Amniotic epithelial cell (primary cell): ENCODE measurements around the gene CCDC27.

Experiments used
- DNase-seq: peaks from one replicate; pipeline ENCODE4 v3.0.0-alpha.2; 2010; ENCODE audit warnings: low read depth

CCDC27 gene

DNA sequence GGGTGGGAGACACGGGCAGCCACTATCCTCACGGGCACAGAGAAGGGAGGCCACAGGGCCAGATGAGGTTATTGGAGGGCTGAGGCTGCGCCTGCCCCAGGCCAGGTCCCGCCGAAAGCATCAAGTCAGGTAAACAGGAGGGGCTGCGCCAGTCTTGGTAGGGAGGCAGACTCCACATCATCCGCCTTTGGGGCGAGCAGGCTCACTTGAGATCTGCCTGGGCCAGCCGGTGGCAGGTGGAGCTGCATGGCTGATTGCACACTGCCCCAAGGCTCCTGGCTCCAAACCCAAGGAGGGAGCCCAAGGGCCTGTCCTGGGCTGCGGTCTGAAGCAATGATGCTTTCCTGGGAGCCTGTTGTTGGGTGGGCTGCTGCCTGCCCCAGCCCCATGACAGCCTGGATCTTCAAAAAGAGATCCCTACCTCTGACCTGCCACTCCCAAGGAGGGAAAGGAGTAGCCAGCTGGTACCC, 24.9 kb downstream of the CCDC27 start:
- DNase-seq: no peak

DNA sequence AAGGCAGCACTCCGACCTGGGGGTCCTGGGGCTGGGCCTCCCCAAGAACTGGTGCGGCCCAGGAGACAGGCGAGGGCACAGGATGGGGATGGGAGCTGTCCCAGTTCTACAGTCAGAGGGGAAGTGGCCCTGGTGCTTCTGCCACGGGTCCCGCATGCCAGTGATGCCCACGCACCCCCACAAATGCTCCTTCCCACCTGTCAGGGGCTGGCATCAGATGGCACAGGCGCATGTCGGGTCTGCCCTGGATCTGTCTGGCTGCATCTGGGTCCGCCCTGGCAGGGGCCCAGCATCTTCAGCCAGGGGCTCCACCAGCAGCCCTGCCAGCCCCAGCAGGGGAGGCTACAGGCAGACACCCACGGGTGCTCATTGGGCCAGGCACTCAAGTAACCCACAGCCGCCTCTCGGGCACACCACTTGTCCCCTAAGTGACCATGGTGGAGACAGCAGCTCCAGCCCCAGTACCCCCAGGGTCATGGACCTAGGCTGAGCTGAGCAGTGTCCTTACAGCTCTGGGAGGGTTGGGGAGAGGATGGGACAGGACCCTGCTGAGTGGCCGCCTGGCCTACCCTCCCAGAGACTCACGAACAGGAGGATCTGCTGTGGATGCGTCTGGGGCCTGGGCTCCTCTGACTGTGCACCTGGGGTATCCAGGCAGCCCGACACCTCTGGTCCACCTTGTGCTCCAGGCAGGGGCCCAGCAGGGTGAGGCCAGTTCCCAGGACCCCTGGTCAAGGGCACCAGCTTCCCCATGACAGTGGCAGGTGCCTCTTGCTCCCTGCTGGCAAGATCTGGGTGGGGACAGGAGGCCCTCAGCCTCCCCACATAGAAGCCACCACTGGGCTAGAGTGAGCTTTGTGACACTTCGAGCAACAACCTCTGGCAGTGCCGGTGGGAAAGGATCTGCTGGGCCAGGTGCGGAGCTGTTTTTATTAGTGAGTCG, 25.7 kb downstream of the CCDC27 start:
- no peak for DNase-seq

DNA sequence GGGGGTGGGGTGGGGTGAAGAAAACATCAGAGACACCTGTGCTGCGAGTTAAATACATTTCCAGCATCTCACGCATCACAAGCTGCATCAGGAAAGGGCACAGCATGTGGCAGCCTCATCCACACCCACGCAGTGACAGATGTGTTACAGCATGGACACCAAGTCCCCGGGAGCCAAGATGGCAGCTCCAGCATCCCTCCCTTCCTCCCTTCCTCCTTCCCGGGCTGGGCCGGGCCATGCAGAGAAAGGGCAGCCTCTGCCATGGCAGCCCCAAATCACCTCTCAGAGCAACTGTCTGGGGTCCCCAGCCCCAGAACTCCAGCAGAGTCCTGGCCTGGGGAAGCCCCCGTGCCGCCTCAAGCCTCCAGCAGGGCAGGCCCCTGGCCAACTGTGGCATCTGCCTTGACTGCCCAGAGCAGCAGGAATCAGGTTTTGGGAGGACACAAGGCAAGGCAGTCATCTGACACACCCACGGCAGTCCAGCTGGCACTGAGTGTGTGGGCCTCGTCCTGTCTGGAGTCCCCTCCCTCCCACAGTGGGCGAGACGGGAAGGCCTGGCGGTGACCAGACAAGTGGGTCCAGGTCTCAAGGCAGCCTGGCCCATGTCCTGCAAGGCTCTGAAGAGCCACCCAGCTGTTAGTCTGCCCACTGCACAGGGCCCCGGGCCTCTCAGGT, 26.5 kb downstream of the CCDC27 start:
- DNase-seq: no peak

DNA sequence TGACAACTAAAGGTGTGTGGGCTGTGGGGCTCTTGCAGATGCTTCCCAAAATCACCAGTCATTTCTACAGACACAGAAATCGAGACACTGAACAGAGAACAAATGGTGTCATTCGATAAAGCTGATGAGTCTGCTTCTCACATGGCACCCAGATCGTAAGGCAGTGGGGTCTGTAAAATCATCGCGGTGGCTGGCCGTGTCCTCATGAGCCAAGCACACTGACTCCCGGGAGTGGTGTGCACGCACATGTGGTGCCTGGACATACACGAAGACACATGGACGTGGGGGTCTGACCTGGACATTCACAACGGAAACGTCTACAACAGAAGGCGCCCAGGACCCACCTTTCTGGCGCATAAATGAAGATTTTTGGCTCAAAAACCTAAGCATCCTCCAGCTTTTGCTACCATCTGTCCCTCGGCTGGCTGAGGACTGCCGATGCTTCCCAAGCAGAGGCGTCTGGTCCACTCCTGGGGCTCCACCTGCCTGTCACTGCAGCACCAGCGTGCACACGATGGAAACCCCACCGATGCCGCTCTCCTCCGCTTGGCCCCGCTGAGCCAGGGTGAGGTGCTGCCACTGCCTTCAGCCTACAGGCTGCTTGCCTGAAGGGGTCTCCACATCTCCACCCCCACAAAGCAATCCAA, 27.1 kb downstream of the CCDC27 start:
- DNase-seq: no peak

DNA sequence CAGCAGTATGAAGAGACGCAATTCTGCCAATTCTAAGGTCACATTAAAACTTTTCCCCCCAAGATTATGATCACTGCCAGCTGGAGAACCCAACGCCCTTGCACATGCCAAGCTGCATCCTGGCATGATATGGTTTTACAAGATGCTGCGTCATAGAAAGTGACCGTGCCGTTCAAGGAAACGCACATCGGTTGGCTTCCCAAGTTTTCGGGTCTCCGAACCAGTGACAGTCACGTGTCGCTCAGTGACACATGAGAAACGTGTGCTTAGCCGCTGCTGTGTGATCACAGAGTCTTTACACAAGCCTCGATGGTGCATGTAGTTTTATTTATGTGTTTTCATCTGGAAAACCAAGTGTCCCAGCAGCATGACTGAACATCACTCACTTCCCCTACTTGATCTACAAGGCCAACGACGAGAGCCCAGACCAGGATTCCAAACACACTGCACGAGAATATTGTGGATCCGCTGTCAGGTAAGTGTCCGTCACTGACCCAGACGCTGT, 27.7 kb downstream of the CCDC27 start:
- DNase-seq: no peak

DNA sequence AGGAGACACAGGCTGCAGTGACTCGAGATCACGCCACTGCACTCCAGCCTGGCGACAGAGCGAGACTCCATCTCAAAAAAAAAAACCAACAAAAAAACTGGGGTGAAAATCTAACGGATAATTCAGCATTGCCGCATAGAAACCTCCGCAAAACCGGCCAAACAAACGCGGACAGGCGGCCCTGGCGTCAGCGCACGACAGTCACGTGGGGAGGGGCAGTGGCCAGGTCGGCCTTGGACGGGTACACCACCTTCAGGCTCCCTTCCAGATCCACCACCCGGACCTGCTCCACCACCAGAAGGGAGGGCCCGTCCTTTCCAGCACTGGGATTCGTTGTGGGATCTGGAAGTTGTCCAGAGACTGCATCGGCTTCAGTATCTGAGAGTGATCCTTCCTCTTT, 28.7 kb downstream of the CCDC27 start:
- DNase-seq: no peak

DNA sequence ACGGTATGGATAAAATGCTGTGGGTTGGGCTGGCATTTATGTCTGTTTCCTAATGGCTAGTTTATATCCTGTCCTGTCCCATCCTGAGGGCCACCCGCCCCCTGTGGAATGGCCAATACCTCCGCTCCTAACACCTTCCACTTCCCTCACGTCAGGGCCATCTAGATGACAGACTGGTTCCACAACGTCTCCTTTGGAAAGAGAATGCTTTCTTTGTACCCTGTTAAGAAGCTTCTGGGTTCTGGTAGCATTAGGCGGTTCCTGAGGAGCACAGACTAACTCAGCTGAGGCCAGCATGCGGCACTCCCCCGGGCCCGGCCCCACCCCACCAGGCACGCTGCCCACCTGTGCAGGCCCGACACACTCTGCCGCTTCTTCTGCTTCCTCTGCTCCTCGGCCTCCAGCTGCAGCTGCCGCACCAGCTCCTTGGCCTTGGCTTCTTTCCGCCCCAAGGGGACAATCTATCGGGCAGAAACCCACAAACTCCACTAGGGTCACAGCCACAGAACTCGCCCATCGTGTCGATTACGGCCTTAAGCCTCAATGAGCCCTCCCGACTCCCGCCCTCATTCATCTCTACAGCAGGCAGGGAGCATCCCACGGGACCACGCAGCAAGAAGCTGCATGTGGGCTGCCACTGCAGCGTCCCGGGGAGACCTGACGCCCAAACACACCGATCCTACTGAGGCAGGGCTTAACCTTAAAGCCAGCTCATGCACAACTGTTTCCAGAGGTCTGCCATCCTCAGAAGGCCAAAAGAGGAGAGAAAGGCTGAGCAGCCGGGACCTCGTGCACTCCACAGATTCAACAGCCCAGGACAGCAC, 31.6 kb downstream of the CCDC27 start:
- no peak for DNase-seq

DNA sequence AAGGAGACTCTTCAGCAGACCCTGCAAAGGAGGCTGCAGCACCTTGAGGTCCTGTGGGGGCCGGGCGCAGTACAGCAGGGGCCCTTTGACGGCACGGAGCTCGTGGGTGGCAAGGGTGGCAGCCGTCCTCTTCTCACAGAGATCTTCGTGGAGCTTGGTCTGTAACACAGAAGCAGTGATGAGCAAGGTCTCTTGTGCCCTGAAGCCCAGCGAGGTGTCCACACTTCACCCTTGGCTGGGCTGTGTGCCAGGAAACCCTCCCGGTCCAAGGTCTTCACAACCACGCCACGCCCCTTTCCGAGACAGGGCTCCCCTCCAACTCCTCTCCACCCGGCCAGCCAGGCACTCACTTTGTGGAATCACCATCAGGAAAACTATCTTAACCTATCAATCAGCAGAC, 32.8 kb downstream of the CCDC27 start:
- peak; percentile 37 for DNase-seq

DNA sequence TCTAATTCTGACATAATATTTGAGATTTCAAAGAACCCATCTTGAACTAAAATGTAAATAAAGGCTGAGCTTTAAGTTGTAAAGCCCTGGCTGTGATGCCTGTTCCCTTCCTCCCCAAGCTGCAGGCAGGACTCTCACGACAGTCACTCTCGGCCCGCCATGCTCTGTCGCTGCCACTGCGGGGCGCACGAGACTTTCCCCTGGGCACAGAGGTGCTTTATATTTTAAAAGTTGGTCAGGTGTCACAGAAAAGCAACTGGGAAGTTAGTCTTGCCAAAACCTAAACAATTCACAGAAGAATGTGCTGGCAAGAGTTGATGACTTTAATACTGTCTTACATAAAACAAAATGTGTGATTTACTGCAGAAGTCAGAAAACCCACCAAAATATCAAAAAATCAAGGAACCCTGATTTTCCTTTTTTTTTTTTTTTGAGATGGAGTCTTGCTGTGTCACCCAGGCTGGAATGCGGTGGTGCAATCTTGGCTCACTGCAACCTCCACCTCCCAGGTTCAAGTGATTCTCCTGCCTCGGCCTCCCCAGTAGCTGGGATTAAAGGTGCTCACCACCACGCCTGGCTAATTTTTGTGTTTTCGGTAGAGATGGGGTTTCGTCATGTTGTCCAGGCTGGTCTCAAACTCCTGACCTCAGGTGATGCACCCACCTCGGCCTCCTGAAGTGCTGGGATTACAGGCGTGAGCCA, 33.4 kb downstream of the CCDC27 start:
- DNase-seq: no peak

DNA sequence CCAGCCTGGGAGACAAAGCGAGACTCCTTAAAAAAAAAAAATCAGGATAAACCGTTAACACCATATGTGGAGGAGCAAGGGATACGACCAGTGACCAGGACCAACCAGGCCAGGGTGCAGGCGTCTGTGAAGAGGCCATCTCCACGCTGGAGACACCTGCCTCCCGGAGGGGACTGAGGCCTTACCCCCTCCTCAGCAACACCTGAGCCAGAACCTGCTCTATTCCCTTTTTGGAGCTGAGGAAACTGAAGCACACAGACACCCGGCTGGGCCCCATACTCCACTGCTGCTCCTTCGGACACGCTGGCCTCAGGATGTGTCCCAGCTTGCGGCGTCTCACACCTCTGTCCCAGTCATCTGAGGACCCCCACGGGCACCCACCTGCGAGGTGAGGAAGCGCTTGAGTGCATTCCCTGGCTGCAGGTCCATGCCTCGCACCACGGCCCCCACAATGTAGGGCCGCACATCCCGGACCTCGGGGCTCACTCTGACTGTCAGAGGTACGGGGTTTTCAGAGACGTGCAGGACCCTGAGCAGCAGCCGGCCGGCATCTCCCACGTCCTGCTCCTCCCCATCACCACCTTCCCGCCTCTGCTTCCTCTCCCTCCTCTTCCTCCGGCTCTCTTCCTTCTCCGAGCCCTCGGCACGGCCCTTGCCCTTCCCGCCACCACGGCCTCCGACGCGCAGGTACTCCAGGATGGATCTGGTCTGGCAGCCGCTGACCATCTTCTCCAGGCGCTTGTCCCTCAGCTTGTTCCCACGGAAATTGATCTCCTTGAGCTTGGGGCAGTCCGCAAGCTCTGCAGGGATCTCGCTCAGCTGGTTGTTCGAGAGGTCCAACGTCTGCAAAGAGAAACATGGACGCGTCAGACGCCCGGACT, 34.5 kb downstream of the CCDC27 start:
- DNase-seq: no peak

DNA sequence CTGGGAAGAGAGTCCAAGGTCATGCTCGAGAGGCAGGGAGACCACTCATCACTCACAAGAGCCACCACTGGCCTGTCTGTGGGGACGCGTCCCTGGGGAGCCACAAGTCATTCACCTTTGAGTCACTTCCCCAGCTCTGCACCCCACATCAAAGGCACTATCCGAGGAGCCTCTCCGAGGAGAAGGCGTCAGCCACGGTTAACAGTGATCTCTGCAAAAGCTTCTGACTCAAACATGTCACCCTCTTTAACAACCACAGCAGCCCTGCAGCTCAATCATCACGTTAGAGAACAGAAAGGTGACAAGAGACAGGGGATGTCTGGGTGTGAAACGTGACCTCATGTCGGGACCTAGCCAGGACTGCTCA, 35.1 kb downstream of the CCDC27 start:
- DNase-seq: no peak

DNA sequence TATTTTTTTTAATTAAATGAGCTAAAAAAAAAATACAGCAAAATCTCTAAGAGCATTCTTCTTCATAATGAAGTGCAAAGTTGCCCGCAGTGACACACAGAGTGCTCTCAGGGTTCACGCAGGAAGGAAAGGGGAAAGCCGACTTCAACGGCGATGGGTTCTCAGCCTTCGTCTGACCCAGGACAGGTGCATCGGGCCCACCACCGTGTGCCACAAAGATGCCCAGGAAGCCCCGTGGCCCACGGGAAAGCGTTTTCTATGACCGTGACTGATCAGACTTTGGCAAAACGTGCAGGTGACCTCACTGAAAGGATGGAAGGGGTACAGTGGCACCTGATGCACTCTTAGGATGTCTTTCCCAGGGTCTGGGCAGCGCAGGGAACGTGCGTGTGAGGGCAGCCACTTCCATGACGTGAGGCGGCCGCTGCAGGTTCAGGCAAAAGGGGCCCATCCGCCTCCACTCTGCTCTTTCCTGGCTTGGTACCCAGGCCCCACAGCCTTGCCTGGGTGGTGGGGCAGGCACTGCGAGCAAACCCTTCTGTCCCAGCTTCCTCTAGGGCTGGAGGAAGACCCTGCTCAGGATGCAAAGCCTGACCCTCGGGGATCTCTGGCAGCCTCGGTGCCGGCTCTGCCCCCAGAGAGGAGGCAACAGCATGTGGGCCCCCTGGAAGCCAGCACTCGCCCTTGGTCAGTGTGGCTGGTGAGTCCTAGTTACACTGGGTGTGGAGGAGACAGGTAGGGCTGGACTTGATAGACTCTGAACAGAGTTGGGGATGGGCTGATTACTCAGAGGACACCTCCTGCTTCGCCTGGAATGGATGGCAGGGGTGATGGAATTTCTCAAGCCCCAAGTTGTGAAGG, 35.7 kb downstream of the CCDC27 start:
- DNase-seq: no peak

DNA sequence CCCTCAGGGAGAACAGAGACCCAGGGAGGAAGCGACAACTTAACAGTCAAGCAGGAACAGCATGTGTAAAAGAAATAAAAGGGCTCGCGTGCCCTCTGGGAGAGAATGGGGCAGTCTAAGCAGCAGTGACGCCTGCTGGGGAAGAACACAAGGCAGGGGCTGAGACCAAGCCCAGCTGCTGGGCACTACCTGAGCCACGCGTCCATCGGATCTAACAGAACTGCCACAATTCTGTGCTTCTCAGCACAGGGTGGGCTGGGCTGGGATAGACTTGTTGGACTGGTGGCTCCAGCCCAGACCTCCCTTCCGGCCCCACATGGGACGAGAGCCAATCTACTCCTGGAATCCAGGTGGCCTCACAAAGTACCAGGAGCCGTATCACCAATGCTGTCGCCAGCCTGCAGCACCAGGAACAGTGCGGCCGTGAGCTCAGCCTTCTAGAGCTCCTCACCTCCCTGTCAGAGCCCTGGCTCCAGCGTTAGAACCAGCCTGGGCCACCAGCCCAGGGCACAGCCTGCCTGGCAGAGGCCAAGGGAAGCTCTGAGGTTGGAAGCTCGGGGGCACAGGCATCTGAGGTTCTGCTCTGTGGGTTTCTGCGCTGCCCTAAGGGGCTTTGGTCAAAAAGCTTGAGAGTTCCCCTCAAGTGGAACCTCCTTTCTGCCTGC, 36.6 kb downstream of the CCDC27 start:
- DNase-seq: no peak

DNA sequence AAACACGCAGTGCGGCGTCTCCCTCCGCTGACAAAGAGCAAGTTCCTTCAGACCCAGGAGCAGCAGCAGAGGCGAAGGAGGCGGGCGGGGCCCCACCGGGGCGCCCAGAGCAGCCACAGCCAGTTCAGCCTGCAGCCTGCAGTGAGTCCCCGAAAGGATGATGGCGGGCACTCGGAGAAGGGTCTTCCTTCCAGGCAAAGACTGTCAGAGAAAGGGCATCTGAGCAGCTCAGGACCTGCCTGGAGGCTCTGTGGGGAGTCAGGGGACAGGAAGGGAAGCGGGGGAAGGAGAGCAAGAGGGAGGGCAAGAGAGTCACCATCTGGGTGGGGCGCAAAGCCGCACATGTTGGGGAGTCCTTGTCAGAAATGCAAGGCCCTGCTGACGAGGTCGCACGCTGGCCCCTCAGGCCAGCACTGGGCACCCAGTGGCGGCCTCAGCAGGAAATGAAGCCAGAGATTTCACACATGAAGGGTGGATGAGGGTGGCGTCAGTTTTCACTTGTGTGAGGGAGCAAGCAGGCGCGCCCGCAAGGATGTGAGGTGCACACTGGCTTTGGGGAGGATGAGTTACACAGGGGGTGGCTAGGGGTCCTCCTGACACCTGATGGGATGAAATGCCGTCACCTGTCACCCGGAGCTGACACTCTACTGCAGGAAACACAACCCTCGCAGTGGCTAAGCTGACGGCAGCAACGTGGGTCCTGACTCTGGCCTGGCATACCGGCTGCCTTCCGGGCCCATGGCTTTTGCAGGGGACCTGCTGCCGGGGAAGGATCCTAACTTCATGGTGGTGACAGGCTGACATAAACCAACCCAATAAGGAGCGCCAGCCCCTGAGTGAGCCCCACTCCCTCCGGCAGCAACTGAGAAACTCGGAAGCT, 37.4 kb downstream of the CCDC27 start:
- DNase-seq: no peak

DNA sequence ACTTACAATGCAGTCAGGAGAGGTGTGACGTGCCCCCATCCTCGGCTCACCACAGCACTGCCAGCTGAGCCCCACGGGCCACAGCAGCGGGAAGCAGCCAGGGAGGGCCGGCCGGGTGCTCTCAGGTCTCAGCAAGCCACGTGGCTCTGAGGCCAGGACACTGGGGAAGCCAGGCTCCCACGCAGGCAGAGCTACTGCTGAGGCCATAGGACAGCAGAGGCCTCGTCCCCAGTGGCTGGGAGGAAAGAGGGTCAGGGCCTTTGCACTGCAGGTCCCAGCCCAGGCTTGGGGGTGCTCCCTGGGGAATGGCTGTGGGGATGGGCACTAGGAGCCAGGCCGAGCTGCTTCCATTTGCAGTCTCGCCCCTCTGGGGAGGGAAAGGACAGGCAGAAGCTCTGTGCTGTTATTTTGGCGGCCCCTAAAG, 38.3 kb downstream of the CCDC27 start:
- no peak for DNase-seq

DNA sequence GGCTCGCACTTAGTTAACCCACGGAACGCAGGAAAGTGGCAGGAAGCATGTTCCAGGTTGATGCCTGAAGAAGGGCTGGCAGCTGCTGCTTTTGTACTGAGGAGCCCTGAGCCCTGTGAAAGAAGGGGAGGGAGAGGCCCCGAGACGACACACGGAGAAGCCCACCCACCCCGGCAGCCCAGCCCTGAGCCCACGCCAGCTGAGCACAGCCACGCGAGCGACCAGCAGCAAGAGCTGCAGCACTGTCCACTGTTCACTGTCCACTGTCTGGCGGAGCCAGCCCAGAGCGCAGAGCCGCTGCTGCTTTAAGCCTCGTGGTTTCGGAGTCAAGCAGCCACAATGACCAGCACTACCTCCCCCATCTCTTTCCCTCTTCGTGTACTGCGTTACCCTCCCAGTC, 38.7 kb downstream of the CCDC27 start:
- DNase-seq: no peak

DNA sequence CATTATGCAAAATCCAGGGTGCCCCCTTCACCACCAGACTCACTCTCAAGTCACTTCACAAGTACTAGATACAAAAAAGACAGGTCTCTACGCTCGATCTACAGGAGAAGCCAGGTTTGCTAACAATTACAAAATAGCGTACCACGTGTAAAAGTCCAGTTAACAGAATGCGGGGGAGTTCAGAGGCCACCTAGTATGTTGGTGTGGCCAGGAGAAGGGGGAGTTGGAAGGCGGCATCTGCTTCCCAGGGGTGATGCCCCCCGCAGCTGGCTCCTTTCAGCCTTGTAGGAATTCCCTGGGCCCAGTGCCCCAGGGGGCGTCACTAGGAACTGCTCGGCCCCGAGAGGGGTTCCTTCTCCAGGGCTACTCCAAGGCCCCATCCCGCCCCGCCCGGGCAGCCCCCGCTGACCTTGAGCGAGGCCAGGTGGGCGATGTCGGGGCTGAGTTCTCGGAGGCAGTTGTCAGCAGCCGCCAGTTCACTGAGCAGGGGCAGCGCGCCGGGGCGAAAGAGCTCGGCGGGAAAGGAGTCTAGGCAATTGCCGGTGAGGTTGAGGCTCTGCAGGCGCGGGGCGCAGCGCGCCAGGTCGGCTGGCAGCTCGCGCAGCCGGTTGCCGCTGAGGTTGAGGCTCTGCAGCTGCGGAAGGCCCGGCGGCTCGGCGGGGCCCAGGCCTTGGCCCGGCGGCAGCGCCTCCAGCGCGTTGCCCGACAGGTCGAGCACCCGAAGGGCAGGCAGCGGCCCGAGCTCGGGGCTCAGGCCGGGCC, 43.4 kb downstream of the CCDC27 start:
- no peak for DNase-seq
